Upper lobe of left lung (tissue), 6 donors: Measurements from ENCODE around the gene ANO10. TPM values are rescaled to one million over a fixed set of nuclear protein-coding genes. Genes with fewer than 3 reads are reported as not detected.

ENCODE experiments used
- ATAC-seq, 2 donors: fragments of 200-7000 bp; cut with Tn5 transposase; one replicate each; pipeline ENCODE4 v1.9.1; 2022; ENCODE audit warnings: mild to moderate bottlenecking in 2 of 2, moderate library complexity in 2 of 2; ENCODE audit not compliant: low FRiP score in 2 of 2
- DNase-seq, 2 donors: peaks; one replicate each; pipeline ENCODE4 v3.0.0-alpha.2; 2019 to 2020
- H3K27ac ChIP-seq, 4 donors: fragments of 200-600 bp; sonication (generic); one replicate each; pipeline ENCODE4 v1.5.1; 2016 to 2019
- H3K27me3 ChIP-seq, 4 donors: fragments of 200-600 bp; sonication (generic); one replicate each; pipeline ENCODE4 v1.5.1; 2017 to 2019
- H3K36me3 ChIP-seq, 4 donors: fragments of 200-600 bp; sonication (generic); one replicate each; pipeline ENCODE4 v1.5.1; 2016 to 2019
- H3K4me1 ChIP-seq, 4 donors: fragments of 200-600 bp; sonication (generic); one replicate each; pipeline ENCODE4 v1.5.1; 2018 to 2019
- H3K4me3 ChIP-seq, 4 donors: fragments of 200-600 bp; sonication (generic); one replicate each; pipeline ENCODE4 v1.5.1; 2017 to 2019; ENCODE audit warnings: mild to moderate bottlenecking in 2 of 4, moderate library complexity in 1 of 4
- H3K9me3 ChIP-seq, 4 donors: fragments of 200-600 bp; sonication (generic); one replicate each; pipeline ENCODE4 v1.5.1; 2018 to 2019
- EP300 ChIP-seq, 4 donors: sonication (generic); formaldehyde crosslinking; IDR thresholded peaks; one replicate each; pipeline ENCODE4 v1.5.1; 2017; ENCODE audit warnings: antibody characterized with exemption in 4 of 4, control low read depth in 2 of 4
- POLR2A ChIP-seq, 4 donors: fragments of 450-650 bp; IDR thresholded peaks; one replicate each; pipeline ENCODE4 v1.5.1; 2016 to 2017; ENCODE audit warnings: antibody characterized with exemption in 4 of 4, mild to moderate bottlenecking in 2 of 4
- POLR2AphosphoS5 ChIP-seq, 2 donors: sonication (generic); formaldehyde crosslinking; IDR thresholded peaks; one replicate each; pipeline ENCODE4 v1.5.1; 2017; ENCODE audit warnings: antibody characterized with exemption in 2 of 2
- WGBS, 2 donors: methylation state at CpG; one replicate each; pipeline ENCODE4 v1.1.5; 2017 to 2018; 5-methylcytosine and 5-hydroxymethylcytosine counted together
- total RNA-seq, 6 donors: library from RNA; depleted of rRNA in 4 of 6; stranded (reverse); fragments of >200 nt in 4 of 6; gene quantifications; one replicate each; pipeline versions ENCODE4 v1.1.0 to v1.2.1, GENCODE V29; 2016 to 2021
- TF ChIP-seq, protein P1 (sequence below), 6 experiments: fragments of 450-650 bp in 4 of 6; fragments of 200-600 bp in 2 of 6; sonication (generic) in 2 of 6; IDR thresholded peaks; one replicate each; pipeline ENCODE4 v1.5.1; 2016 to 2019; ENCODE audit warnings: antibody characterized with exemption in 6 of 6
- donor health status: DM: no; HTN: no; CAD: no; lungs with moderate emphysema.
- donor health status: DM: no; HTN: yes; CAD: no; lungs with severe emphysema.

The ANO10 gene
- total RNA-seq, 6 donors from 2014 or later, result 12.9 to 27.2 (median 18.3) TPM

- H3K27me3 ChIP-seq, result no peaks in the 10 kb centered on the region
Measured at GRCh38 chr3:43413676-43414368, 208.0 kb downstream of the ANO10 start.

GRCh38 chr3:43411429-43411828, 210.4 kb downstream of the ANO10 start:
- 100% methylated on average over 1 of the region's 1 CpG for WGBS, 2 donors
- ATAC-seq (no peak), DNase-seq (no peak)
- TF ChIP-seq, protein P1, sequence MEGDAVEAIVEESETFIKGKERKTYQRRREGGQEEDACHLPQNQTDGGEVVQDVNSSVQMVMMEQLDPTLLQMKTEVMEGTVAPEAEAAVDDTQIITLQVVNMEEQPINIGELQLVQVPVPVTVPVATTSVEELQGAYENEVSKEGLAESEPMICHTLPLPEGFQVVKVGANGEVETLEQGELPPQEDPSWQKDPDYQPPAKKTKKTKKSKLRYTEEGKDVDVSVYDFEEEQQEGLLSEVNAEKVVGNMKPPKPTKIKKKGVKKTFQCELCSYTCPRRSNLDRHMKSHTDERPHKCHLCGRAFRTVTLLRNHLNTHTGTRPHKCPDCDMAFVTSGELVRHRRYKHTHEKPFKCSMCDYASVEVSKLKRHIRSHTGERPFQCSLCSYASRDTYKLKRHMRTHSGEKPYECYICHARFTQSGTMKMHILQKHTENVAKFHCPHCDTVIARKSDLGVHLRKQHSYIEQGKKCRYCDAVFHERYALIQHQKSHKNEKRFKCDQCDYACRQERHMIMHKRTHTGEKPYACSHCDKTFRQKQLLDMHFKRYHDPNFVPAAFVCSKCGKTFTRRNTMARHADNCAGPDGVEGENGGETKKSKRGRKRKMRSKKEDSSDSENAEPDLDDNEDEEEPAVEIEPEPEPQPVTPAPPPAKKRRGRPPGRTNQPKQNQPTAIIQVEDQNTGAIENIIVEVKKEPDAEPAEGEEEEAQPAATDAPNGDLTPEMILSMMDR (IDR thresholded peaks at IDR 0.05), result no peak
- no peak for TF ChIP-seq EP300 (IDR thresholded peaks at IDR 0.05)
- TF ChIP-seq POLR2AphosphoS5 (IDR thresholded peaks at IDR 0.05), result no peak
- TF ChIP-seq POLR2A (IDR thresholded peaks at IDR 0.05), result no peak
- Histone ChIP-seq H3K4me3 (no peak overlapping the region), H3K36me3 (no peaks in the 10 kb centered on the region), H3K4me1 (peaks cover 0 to 4% (median 0%) of the 10 kb centered on the region in 4 donors), H3K27me3 (no peaks in the 10 kb centered on the region), H3K9me3 (no peaks in the 10 kb centered on the region), H3K27ac (no peak overlapping the region)

More at GRCh38 chr3:43413676-43414368, 208.0 kb downstream of the ANO10 start:
- no peak overlapping the region for H3K4me3 ChIP-seq
- WGBS, 2 donors, result 74 to 76% methylated on average over 7 of the region's 7 CpGs
- H3K9me3 ChIP-seq, result no peaks in the 10 kb centered on the region
- no peak for TF ChIP-seq EP300 (IDR thresholded peaks at IDR 0.05)
- TF ChIP-seq, protein P1 (IDR thresholded peaks at IDR 0.05), result no peak
- no peak for TF ChIP-seq POLR2AphosphoS5 (IDR thresholded peaks at IDR 0.05)
- TF ChIP-seq POLR2A (IDR thresholded peaks at IDR 0.05), result no peak
- DNase-seq (no peak), ATAC-seq (no peak)
- peak overlapping the region in 2 of 4 donors; percentile 38 to 81 for H3K27ac ChIP-seq
- peaks cover 0 to 7% (median 1%) of the 10 kb centered on the region in 4 donors for H3K4me1 ChIP-seq
- no peaks in the 10 kb centered on the region for H3K36me3 ChIP-seq

DNA sequence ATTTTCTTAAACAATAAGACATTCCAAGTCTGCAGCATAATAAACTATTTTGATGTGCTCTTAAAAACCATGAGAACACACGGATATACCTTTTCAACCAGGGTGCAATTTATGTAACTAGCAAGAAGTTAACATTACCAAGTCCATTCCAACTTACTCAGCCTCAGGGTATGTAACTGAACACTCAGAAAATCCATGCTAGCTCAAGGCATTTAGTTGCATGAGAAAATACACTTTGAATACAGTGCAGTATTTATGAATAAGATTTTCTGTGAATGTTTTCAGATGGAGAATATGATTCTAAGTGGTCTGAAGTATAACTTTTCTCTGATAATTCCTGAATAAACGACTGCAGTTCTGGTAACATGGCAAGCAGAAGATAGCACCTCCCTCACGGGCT, 211.2 kb downstream of the ANO10 start:
- no peaks in the 10 kb centered on the region for H3K36me3 ChIP-seq
- ATAC-seq, result no peak
- H3K27ac ChIP-seq, result no peak overlapping the region
- H3K4me1 ChIP-seq, result peaks cover 0 to 4% (median 0%) of the 10 kb centered on the region in 4 donors
- DNase-seq, result no peak
- H3K27me3 ChIP-seq, result no peaks in the 10 kb centered on the region
- H3K4me3 ChIP-seq, result no peak overlapping the region
- TF ChIP-seq POLR2A (IDR thresholded peaks at IDR 0.05) (no peak), POLR2AphosphoS5 (IDR thresholded peaks at IDR 0.05) (no peak), EP300 (IDR thresholded peaks at IDR 0.05) (no peak)
- TF ChIP-seq, protein P1 (IDR thresholded peaks at IDR 0.05), result no peak
- H3K9me3 ChIP-seq, result no peaks in the 10 kb centered on the region
- 83 to 85% methylated on average over 3 of the region's 3 CpGs for WGBS, 2 donors

DNA sequence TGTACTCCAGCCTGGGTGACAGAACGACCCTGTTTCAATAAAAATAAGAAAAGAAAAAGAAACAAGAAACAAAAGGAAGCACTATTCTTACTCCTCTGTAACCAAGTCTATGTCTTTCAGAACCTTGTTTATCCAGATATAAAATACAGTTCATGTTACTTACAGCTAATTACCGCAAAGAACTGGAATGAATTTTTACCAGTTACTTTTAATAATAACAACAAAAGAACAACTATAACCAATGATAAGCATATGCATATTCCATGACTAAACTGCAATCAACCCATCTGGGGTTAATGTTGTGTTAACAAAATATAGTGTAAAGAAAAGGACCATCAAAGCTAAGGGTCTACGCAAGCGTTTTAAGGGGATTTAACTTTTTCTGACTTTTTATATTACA, 212.3 kb downstream of the ANO10 start:
- DNase-seq (no peak), ATAC-seq (no peak)
- Histone ChIP-seq H3K36me3 (no peaks in the 10 kb centered on the region), H3K27ac (no peak overlapping the region), H3K4me3 (no peak overlapping the region), H3K27me3 (no peaks in the 10 kb centered on the region), H3K9me3 (no peaks in the 10 kb centered on the region), H3K4me1 (peaks cover 0 to 4% (median 0%) of the 10 kb centered on the region in 4 donors)
- WGBS, 2 donors, result 84 to 87% methylated on average over 4 of the region's 4 CpGs
- TF ChIP-seq EP300 (IDR thresholded peaks at IDR 0.05) (no peak), POLR2AphosphoS5 (IDR thresholded peaks at IDR 0.05) (no peak), POLR2A (IDR thresholded peaks at IDR 0.05) (no peak)
- TF ChIP-seq, protein P1 (IDR thresholded peaks at IDR 0.05), result no peak

GRCh38 chr3:43406643-43407023, 215.2 kb downstream of the ANO10 start:
- Histone ChIP-seq H3K9me3 (no peaks in the 10 kb centered on the region), H3K4me1 (no peaks in the 10 kb centered on the region), H3K27me3 (no peaks in the 10 kb centered on the region), H3K36me3 (no peaks in the 10 kb centered on the region), H3K27ac (peak overlapping the region in 1 of 4 donors; percentile 23), H3K4me3 (no peak overlapping the region)
- TF ChIP-seq POLR2AphosphoS5 (IDR thresholded peaks at IDR 0.05) (no peak), POLR2A (IDR thresholded peaks at IDR 0.05) (no peak), EP300 (IDR thresholded peaks at IDR 0.05) (no peak)
- TF ChIP-seq, protein P1 (IDR thresholded peaks at IDR 0.05), result no peak
- 86 to 90% methylated on average over 4 of the region's 4 CpGs for WGBS, 2 donors
- DNase-seq, result no peak
- no peak for ATAC-seq
